Neural progenitor cell (in vitro differentiated cells): ENCODE data around the gene GCKR.

Source experiments
- EZH2 ChIP-seq: fragments of 200-600 bp; sonication (generic); IDR thresholded peaks from 2 replicates; pipeline ENCODE4 v1.6.1; 2017; ENCODE audit warnings: antibody characterized with exemption, mild to moderate bottlenecking, moderate library complexity
- EZH2phosphoT487 ChIP-seq: fragments of 200-600 bp; sonication (generic); IDR thresholded peaks from 2 replicates; pipeline ENCODE4 v1.6.1; 2017; ENCODE audit warnings: antibody characterized with exemption
- TF ChIP-seq, protein P1 (sequence below): fragments of 200-600 bp; sonication (generic); IDR thresholded peaks from 2 replicates; pipeline ENCODE4 v1.5.1; 2017; ENCODE audit warnings: antibody characterized with exemption, mild to moderate bottlenecking

DNA sequence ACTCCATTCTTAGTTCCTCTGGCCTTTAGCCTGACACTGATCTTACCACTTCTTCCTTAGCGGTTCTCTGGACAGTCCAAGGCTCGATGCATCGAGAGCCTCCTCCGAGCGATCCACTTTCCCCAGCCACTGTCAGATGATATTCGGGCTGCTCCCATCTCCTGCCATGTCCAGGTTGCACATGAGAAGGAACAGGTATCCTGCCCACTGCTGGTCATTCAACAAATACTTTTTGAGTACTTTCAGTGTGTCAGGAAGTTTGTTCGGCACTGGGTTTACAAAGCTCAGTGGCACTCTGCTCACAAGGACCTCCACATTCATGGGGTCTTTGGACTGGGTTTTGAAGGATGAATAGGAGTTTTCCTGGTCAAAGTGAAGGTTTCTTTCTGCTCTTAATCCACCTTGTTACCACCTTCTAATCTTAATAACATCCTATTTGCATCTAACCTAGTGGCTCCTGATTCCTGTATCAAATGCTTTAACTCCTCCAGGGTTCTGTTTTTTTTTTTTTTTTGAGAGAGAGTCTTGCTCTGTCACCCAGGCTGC, 25.8 kb downstream of the GCKR start:
- TF ChIP-seq, protein P1, sequence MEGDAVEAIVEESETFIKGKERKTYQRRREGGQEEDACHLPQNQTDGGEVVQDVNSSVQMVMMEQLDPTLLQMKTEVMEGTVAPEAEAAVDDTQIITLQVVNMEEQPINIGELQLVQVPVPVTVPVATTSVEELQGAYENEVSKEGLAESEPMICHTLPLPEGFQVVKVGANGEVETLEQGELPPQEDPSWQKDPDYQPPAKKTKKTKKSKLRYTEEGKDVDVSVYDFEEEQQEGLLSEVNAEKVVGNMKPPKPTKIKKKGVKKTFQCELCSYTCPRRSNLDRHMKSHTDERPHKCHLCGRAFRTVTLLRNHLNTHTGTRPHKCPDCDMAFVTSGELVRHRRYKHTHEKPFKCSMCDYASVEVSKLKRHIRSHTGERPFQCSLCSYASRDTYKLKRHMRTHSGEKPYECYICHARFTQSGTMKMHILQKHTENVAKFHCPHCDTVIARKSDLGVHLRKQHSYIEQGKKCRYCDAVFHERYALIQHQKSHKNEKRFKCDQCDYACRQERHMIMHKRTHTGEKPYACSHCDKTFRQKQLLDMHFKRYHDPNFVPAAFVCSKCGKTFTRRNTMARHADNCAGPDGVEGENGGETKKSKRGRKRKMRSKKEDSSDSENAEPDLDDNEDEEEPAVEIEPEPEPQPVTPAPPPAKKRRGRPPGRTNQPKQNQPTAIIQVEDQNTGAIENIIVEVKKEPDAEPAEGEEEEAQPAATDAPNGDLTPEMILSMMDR, result no peak
- TF ChIP-seq EZH2 (no peak), EZH2phosphoT487 (no peak)
